SJSA1 (cell line): ENCODE measurements around the gene PLXDC2. TPM values are rescaled to one million over a fixed set of nuclear protein-coding genes. Genes with fewer than 3 reads are reported as not detected.

ENCODE experiments used
- DNase-seq, 2 experiments: peaks; one replicate each; pipeline ENCODE4 v3.0.0-alpha.2; 2015 to 2020; ENCODE audit warnings: low spot score in 2 of 2, low read depth in 1 of 2
- H3K27ac ChIP-seq: fragments of 250-450 bp; sonication (Bioruptor Pico); 2 replicates; pipeline ENCODE4 v1.5.1; 2020; ENCODE audit warnings: mild to moderate bottlenecking, moderate library complexity
- H3K27me3 ChIP-seq: fragments of 250-450 bp; sonication (Bioruptor Pico); replicated peaks from 2 replicates; pipeline ENCODE4 v1.5.1; 2020; ENCODE audit warnings: mild to moderate bottlenecking, moderate library complexity
- H3K36me3 ChIP-seq: fragments of 250-450 bp; sonication (Bioruptor Pico); 2 replicates; pipeline ENCODE4 v1.5.1; 2020; ENCODE audit warnings: mild to moderate bottlenecking
- H3K4me1 ChIP-seq: fragments of 250-450 bp; sonication (Bioruptor Pico); replicated peaks from 2 replicates; pipeline ENCODE4 v1.6.1; 2021; ENCODE audit warnings: mild to moderate bottlenecking
- H3K4me3 ChIP-seq: fragments of 250-450 bp; sonication (Bioruptor Pico); 2 replicates; pipeline ENCODE4 v1.5.1; 2020; ENCODE audit warnings: mild to moderate bottlenecking
- H3K9me3 ChIP-seq: fragments of 250-450 bp; sonication (Bioruptor Pico); replicated peaks from 2 replicates; pipeline ENCODE4 v1.5.1; 2020; ENCODE audit warnings: mild to moderate bottlenecking
- total RNA-seq: library from RNA; depleted of rRNA; stranded (reverse); fragments of >200 nt; shearing (Covaris generic); gene quantifications from 2 replicates; pipeline ENCODE4 v1.2.3, GENCODE V29; 2014

PLXDC2 gene
- total RNA-seq, 1 experiment from 2014 or later = 0.66 TPM

- Histone ChIP-seq H3K27ac (no peak overlapping the region), H3K36me3 (no peaks in the 10 kb centered on the region), H3K9me3 (peaks cover 3% of the 10 kb centered on the region; the same call in 1 of the 2 replicates), H3K27me3 (no peaks in the 10 kb centered on the region), H3K4me1 (no peaks in the 10 kb centered on the region), H3K4me3 (no peak overlapping the region)
- no peak for DNase-seq
Observed at GRCh38 chr10:19961076-19962053, 145.1 kb downstream of the PLXDC2 start.

GRCh38 chr10:19964625-19965024 lies 148.4 kb downstream of the PLXDC2 start:
- no peak overlapping the region for H3K27ac ChIP-seq
- no peak for DNase-seq
- H3K4me1 ChIP-seq = no peaks in the 10 kb centered on the region
- no peak overlapping the region for H3K4me3 ChIP-seq
- no peaks in the 10 kb centered on the region for H3K27me3 ChIP-seq
- no peaks in the 10 kb centered on the region for H3K36me3 ChIP-seq
- peaks cover 3% of the 10 kb centered on the region; the same call in 1 of the 2 replicates for H3K9me3 ChIP-seq

GRCh38 chr10:19966751-19967150 lies 150.5 kb downstream of the PLXDC2 start:
- H3K27ac ChIP-seq = no peak overlapping the region
- no peak overlapping the region for H3K4me3 ChIP-seq
- H3K4me1 ChIP-seq = no peaks in the 10 kb centered on the region
- no peaks in the 10 kb centered on the region for H3K9me3 ChIP-seq
- H3K36me3 ChIP-seq = no peaks in the 10 kb centered on the region
- H3K27me3 ChIP-seq = no peaks in the 10 kb centered on the region
- DNase-seq = no peak

GRCh38 chr10:19967981-19968380 lies 151.7 kb downstream of the PLXDC2 start:
- Histone ChIP-seq H3K27me3 (no peaks in the 10 kb centered on the region), H3K9me3 (no peaks in the 10 kb centered on the region), H3K36me3 (no peaks in the 10 kb centered on the region)

GRCh38 chr10:19968745-19969144 lies 152.5 kb downstream of the PLXDC2 start:
- no peak overlapping the region for H3K27ac ChIP-seq

More at GRCh38 chr10:19967981-19968380, 151.7 kb downstream of the PLXDC2 start:
- no peak for DNase-seq
- Histone ChIP-seq H3K4me1 (no peaks in the 10 kb centered on the region), H3K27ac (no peak overlapping the region), H3K4me3 (no peak overlapping the region)

GRCh38 chr10:19970256-19970655 lies 154.0 kb downstream of the PLXDC2 start:
- Histone ChIP-seq H3K4me3 (no peak overlapping the region), H3K4me1 (no peaks in the 10 kb centered on the region), H3K9me3 (peaks cover 3% of the 10 kb centered on the region; the same call in 1 of the 2 replicates), H3K27ac (no peak overlapping the region), H3K27me3 (no peaks in the 10 kb centered on the region), H3K36me3 (no peaks in the 10 kb centered on the region)
- no peak for DNase-seq

More at GRCh38 chr10:19968745-19969144, 152.5 kb downstream of the PLXDC2 start:
- no peaks in the 10 kb centered on the region for H3K27me3 ChIP-seq
- DNase-seq = no peak
- H3K9me3 ChIP-seq = no peaks in the 10 kb centered on the region
- H3K4me1 ChIP-seq = no peaks in the 10 kb centered on the region
- no peak overlapping the region for H3K4me3 ChIP-seq
- no peaks in the 10 kb centered on the region for H3K36me3 ChIP-seq

GRCh38 chr10:19970717-19971116 lies 154.5 kb downstream of the PLXDC2 start:
- H3K36me3 ChIP-seq = no peaks in the 10 kb centered on the region
- DNase-seq = no peak

GRCh38 chr10:19971343-19972052 lies 155.3 kb downstream of the PLXDC2 start:
- DNase-seq = no peak
- Histone ChIP-seq H3K27me3 (no peaks in the 10 kb centered on the region), H3K4me3 (no peak overlapping the region), H3K27ac (no peak overlapping the region), H3K36me3 (no peaks in the 10 kb centered on the region), H3K4me1 (no peaks in the 10 kb centered on the region), H3K9me3 (peaks cover 3% of the 10 kb centered on the region; the same call in 1 of the 2 replicates)

More at GRCh38 chr10:19970717-19971116, 154.5 kb downstream of the PLXDC2 start:
- Histone ChIP-seq H3K27ac (no peak overlapping the region), H3K9me3 (peaks cover 3% of the 10 kb centered on the region; the same call in 1 of the 2 replicates), H3K4me3 (no peak overlapping the region), H3K4me1 (no peaks in the 10 kb centered on the region), H3K27me3 (no peaks in the 10 kb centered on the region)

GRCh38 chr10:19974138-19974537 lies 157.9 kb downstream of the PLXDC2 start:
- H3K27me3 ChIP-seq = no peaks in the 10 kb centered on the region
- H3K9me3 ChIP-seq = peaks cover 3% of the 10 kb centered on the region; the same call in 1 of the 2 replicates
- no peak overlapping the region for H3K4me3 ChIP-seq
- DNase-seq = no peak
- H3K4me1 ChIP-seq = no peaks in the 10 kb centered on the region
- H3K36me3 ChIP-seq = no peaks in the 10 kb centered on the region
- no peak overlapping the region for H3K27ac ChIP-seq

GRCh38 chr10:19974554-19974953 lies 158.3 kb downstream of the PLXDC2 start:
- Histone ChIP-seq H3K4me1 (no peaks in the 10 kb centered on the region), H3K27me3 (no peaks in the 10 kb centered on the region), H3K27ac (no peak overlapping the region), H3K36me3 (no peaks in the 10 kb centered on the region), H3K4me3 (no peak overlapping the region), H3K9me3 (peaks cover 3% of the 10 kb centered on the region; the same call in 1 of the 2 replicates)
- DNase-seq = no peak

- H3K9me3 ChIP-seq = peaks cover 3% of the 10 kb centered on the region; the same call in 1 of the 2 replicates
- no peaks in the 10 kb centered on the region for H3K36me3 ChIP-seq
- H3K27me3 ChIP-seq = no peaks in the 10 kb centered on the region
- no peak overlapping the region for H3K27ac ChIP-seq
- H3K4me1 ChIP-seq = no peaks in the 10 kb centered on the region
- no peak overlapping the region for H3K4me3 ChIP-seq
- no peak for DNase-seq
Observed at GRCh38 chr10:19977097-19977521, 160.9 kb downstream of the PLXDC2 start.

GRCh38 chr10:19979628-19980027 lies 163.4 kb downstream of the PLXDC2 start:
- H3K27ac ChIP-seq = no peak overlapping the region
- H3K4me3 ChIP-seq = no peak overlapping the region
- no peaks in the 10 kb centered on the region for H3K36me3 ChIP-seq
- H3K9me3 ChIP-seq = no peaks in the 10 kb centered on the region
- H3K27me3 ChIP-seq = no peaks in the 10 kb centered on the region
- no peaks in the 10 kb centered on the region for H3K4me1 ChIP-seq
- no peak for DNase-seq

- Histone ChIP-seq H3K4me1 (no peaks in the 10 kb centered on the region), H3K36me3 (no peaks in the 10 kb centered on the region), H3K27ac (no peak overlapping the region), H3K27me3 (no peaks in the 10 kb centered on the region), H3K4me3 (no peak overlapping the region), H3K9me3 (no peaks in the 10 kb centered on the region)
- DNase-seq = no peak
Observed at GRCh38 chr10:19983880-19984565, 167.8 kb downstream of the PLXDC2 start.
